ENCODE data around the gene NPHP1. TPM values are rescaled to one million over a fixed set of nuclear protein-coding genes. Genes with fewer than 3 reads are reported as not detected.
"Not testable (repeated sequence)": the region's sequence is repeated elsewhere in the genome, so short reads cannot be mapped to it uniquely, and the experiment has no call there.

NPHP1 gene
- polyA plus RNA-seq, 6 donors from 2014 or later, result 0.59 to 2.1 (median 1.2) TPM; not detected in 1

DNA sequence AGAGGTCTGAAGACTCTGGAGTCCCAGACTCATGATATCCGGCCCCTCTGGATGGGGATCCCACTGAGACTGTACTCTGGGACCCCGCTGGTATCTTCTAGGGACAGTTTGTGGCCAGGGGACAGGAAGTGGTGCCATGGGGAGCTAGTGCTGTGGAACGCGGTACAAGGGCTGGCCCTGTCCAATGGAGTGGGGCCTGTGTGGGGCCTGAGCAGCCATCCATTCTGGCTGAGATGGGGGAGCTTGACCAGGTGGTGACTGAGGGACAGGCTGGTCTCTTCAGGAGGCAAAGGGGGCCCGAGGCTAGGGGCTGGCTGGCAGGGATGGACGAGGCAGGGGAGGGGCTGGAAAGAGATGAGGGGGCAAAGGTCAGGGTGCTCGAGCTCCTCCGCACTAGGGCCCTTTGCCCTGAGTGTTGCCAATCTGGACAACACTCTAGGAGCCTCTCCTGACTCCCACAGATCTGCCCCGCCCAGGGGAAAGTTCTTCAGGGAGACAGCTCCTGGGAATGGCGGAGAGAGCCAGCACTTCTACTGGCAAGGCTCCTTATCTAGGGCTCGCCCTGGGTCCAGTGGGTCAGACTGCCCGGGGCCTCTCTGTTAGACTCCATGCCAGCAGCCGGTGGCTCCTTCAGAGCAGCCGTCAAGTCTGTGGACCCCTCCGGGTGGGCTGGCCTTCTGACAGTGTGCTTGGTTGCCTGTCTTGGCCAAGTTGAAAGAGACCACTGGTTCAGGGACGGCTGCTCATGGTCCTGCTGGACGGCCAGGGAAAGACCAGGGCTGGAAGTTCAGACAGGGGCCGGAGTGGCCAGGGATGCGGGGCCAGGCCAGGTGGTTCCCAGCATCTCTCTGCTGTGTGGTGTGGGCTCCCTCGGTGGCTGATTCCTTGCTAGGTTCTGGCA is 101.5 kb downstream of the NPHP1 start:
- Mint-ChIP-seq H3K27me3 (peaks cover 36 to 57% (median 54%) of the 10 kb centered on the region in 3 donors), H3K4me1 (no peaks in the 10 kb centered on the region), H3K36me3 (peaks cover 0 to 6% of the 10 kb centered on the region in 2 donors), H3K4me3 (no peak overlapping the region), H3K27ac (no peak overlapping the region), H3K9me3 (peaks cover 0 to 12% (median 5%) of the 10 kb centered on the region in 7 donors)
- ATAC-seq (ENCODE audit: low read depth in 2 of 2) (no peak), DNase-seq (no peak)

DNA sequence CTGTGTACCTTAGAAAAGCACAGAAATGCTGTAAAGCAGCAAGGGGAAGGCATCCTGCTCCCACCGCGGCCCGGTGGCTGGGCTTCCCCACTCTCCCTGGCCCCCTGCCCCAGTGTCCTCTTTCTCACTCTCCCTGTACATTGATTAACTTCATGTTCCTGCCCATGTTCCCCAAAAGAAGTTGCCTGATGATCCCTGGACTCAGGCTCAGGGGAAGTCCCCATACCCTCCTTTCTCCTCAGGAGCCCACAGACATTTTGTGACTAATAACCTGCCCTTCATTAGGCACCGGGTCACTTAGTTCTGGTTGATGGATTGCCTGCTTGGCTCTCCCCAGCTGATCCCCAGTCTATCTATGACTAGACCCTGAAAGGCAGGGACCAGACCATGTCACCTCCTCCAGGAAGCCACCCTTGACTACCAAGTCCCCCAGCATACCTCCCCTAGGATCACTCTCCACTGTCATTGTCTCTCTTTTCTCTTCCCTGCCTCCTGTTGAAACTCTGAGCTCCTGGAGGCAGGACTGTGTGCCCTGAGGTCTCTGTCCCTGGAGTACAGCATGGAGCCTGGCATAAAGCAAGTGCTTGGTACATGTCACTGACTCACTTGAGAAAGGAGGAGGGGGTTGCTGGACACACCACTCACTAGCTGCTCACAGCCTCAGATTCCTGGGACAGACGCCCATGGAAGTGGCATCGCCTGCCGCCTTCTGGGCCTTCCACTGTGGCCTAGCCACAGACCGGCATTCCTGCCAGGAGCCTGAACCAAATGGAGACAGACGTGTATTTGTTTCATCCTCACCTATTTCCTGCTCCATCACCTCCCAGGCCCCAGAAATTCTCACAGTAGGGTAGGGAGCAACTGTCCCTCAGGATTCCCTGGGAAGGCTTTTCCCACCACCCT is 102.7 kb downstream of the NPHP1 start:
- peaks cover 25 to 46% (median 45%) of the 10 kb centered on the region in 3 donors for H3K27me3 Mint-ChIP-seq
- H3K4me3 Mint-ChIP-seq, result no peak overlapping the region
- H3K27ac Mint-ChIP-seq, result peak overlapping the region in 2 of 6 donors; percentile 24 to 28
- ATAC-seq (ENCODE audit: low read depth in 2 of 2) (no peak), DNase-seq (no peak)
- no peaks in the 10 kb centered on the region for H3K4me1 Mint-ChIP-seq
- peaks cover 0 to 8% (median 5%) of the 10 kb centered on the region in 7 donors for H3K9me3 Mint-ChIP-seq
- H3K36me3 Mint-ChIP-seq, result no peaks in the 10 kb centered on the region

DNA sequence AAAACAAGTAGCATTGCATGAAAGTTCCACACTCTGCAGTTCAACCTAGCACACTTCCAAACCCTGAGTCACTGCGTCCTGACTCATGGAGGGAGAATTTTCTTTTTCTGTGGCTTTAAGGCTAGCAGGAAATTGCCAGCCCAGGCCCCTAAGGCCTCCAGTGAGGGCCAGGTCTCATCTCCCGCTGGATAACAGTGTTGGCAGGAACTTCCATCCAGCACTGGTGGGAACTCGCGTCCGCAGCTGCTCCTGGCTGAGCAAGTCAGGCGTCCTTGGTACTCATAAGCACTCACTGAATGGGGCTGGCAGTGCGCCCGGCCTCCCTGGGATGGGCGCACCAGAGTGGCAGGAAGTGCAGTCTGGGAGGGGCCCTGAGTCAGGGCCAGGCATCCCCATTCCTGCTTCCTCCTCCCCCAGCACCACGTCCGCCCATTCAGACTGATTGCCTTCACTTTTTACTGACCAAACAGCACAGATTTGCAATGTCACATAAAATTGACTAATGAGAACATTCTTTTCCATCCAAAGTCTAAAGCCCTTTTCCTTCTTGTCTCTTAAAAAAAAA is 103.5 kb downstream of the NPHP1 start:
- H3K27ac Mint-ChIP-seq, result no peak overlapping the region
- H3K4me3 Mint-ChIP-seq, result peak overlapping the region in 1 of 8 donors; percentile 13
- peaks cover 0 to 6% (median 2%) of the 10 kb centered on the region in 7 donors for H3K9me3 Mint-ChIP-seq
- ATAC-seq (ENCODE audit: low read depth in 2 of 2) (no peak), DNase-seq (no peak)
- peaks cover 21 to 41% (median 41%) of the 10 kb centered on the region in 3 donors for H3K27me3 Mint-ChIP-seq
- no peaks in the 10 kb centered on the region for H3K36me3 Mint-ChIP-seq
- H3K4me1 Mint-ChIP-seq, result no peaks in the 10 kb centered on the region

DNA sequence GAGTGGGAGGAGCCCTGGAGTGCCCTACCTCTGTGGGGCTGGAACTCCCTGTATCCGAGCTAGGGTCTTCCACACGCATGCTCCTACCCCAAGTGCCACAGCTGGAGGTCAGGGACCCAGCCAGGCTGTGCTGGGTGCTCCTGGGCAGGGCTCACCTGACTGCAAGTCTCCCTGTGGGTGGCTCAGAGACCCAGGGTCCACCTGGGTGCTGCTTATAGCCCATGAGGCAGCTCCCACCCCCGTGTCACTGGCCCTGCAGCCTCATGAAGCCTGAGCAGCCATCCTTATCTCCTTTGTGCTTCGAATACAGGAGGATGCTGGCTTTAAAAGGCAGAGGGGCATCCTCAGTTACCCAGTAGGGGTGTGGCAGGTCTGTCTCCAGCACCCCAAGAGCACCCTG is 103.9 kb downstream of the NPHP1 start:
- not testable (repeated sequence) for H3K9me3 Mint-ChIP-seq; H3K36me3 Mint-ChIP-seq; H3K4me3 Mint-ChIP-seq; ATAC-seq (ENCODE audit: low read depth in 2 of 2); H3K27ac Mint-ChIP-seq; DNase-seq; H3K4me1 Mint-ChIP-seq
- H3K27me3 Mint-ChIP-seq, result peaks cover 18 to 42% (median 36%) of the 10 kb centered on the region in 3 donors

DNA sequence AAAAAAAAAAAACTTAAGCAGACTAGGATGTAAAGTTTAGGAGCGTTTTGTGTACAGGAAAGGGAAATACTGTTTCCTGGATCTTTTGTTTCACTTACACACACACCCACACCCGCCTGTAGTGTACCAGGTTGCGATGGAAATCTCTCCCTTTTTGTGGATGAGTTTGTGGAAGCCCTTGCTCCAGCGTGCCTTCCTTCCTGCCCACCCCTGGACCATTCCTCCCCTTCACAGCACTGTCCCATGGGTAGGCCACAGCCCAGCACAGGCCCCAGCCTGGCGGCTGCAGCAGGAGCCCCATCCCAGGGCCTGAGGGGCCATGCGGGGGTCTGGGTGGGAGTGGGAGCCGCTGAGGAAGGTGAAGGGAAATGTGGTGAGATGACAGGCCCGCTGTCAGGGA is 104.3 kb downstream of the NPHP1 start:
- Mint-ChIP-seq H3K9me3 (peaks cover 0 to 6% (median 2%) of the 10 kb centered on the region in 7 donors), H3K27me3 (peaks cover 15 to 41% (median 35%) of the 10 kb centered on the region in 3 donors), H3K4me3 (no peak overlapping the region), H3K27ac (no peak overlapping the region), H3K4me1 (no peaks in the 10 kb centered on the region), H3K36me3 (no peaks in the 10 kb centered on the region)
- DNase-seq (no peak), ATAC-seq (ENCODE audit: low read depth in 2 of 2) (no peak)

DNA sequence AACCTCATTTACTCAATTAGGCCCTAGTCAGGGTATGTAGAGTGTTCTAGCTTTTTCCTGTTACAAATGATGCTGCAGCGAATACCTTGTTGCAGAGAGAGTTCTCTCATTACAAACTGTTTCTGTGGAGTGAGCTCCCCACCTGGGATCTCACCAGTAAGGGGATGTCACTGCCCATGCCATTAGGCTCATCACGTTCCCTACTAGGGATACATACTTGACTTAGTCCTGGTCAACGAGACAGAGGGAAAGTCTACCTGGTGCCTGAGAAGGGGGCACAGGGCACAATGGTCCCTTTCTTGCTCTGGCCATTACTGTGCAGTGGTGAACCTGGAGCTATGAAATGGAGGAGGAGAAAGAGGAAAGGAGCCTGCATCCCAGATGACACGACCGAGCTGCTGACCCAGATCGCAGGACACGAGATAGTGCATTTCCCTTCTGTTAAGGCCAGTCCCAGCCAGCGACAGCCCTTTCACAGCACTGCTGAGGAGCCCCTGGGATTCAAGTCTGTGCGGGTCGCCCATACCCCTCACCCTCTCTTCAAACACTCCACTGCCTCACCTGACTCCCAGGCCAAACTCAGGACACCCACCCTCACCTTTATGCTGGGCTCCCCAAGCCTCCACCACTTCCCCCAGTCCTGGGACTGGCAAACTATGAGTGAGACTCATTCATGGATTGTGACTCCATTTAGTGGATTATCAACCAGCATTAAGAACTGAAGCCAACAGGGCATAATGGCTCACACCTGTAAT is 105.2 kb downstream of the NPHP1 start:
- H3K27ac Mint-ChIP-seq, result no peak overlapping the region
- ATAC-seq (ENCODE audit: low read depth in 2 of 2) (no peak), DNase-seq (no peak)
- peaks cover 0 to 6% (median 2%) of the 10 kb centered on the region in 7 donors for H3K9me3 Mint-ChIP-seq
- no peaks in the 10 kb centered on the region for H3K36me3 Mint-ChIP-seq
- peak overlapping the region in 1 of 8 donors; percentile 68 for H3K4me3 Mint-ChIP-seq
- peaks cover 7 to 33% (median 27%) of the 10 kb centered on the region in 3 donors for H3K27me3 Mint-ChIP-seq
- no peaks in the 10 kb centered on the region for H3K4me1 Mint-ChIP-seq

DNA sequence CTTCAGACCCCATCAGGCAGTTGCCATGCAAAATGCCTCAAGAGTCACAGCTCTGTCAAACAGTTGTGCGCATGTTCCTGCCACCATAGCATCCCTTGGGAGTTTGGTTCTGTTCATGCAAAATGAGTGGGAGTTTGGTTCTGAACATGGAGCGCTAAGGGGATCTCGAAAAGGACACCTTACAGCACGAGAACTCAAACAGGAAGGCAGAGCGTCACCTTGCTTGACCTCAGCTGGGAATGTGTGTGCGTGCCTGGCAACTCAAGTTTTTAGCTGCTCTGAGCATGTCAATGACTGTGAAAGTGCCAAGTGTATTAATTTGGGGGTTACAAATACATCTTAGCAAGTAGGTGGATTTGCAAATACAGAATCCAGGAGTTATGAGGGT is 105.8 kb downstream of the NPHP1 start:
- Mint-ChIP-seq H3K27ac (no peak overlapping the region), H3K4me1 (no peaks in the 10 kb centered on the region), H3K9me3 (peaks cover 0 to 6% (median 2%) of the 10 kb centered on the region in 7 donors), H3K27me3 (peaks cover 1 to 27% (median 24%) of the 10 kb centered on the region in 3 donors), H3K36me3 (no peaks in the 10 kb centered on the region), H3K4me3 (no peak overlapping the region)
- ATAC-seq (ENCODE audit: low read depth in 2 of 2) (no peak), DNase-seq (no peak)

DNA sequence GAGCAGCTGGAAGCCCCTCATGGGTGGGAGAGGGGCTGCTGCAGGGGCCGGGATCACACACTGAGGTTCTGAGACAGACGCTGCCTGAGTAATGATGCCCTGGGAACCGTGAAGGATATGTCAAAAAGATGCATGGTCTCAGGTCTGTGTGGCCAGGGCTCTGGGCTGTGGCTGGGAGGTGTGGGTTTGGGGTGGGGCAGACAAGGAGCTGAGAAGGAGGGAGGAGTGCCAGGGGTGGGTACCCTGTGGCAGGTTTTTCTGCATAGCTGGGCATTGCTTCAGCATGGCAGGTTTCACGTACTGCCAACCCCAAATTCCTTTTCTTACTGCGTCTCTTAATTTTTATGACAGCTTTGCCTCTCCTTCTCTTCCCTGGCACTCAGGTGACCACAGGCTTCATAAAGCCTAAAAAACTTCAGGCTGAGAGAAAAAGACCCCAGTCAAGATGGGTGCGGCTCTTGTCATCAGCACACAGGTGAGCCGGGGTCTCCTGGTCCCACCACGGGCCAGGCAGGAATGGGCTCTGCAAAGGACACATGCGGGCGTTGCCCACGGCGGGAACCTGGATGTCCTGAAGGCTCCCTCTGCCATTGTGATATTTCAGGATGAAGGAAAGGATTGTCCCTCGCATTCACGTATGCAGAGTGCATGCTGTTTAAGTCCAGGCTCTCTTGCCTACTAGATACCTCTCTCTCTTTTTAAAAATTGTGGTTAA is 107.2 kb downstream of the NPHP1 start:
- Mint-ChIP-seq H3K4me1 (no peaks in the 10 kb centered on the region), H3K4me3 (no peak overlapping the region), H3K9me3 (peaks cover 0 to 6% (median 0%) of the 10 kb centered on the region in 7 donors), H3K27me3 (peaks cover 0 to 18% (median 17%) of the 10 kb centered on the region in 3 donors), H3K27ac (no peak overlapping the region), H3K36me3 (no peaks in the 10 kb centered on the region)
- DNase-seq (no peak), ATAC-seq (ENCODE audit: low read depth in 2 of 2) (no peak)

DNA sequence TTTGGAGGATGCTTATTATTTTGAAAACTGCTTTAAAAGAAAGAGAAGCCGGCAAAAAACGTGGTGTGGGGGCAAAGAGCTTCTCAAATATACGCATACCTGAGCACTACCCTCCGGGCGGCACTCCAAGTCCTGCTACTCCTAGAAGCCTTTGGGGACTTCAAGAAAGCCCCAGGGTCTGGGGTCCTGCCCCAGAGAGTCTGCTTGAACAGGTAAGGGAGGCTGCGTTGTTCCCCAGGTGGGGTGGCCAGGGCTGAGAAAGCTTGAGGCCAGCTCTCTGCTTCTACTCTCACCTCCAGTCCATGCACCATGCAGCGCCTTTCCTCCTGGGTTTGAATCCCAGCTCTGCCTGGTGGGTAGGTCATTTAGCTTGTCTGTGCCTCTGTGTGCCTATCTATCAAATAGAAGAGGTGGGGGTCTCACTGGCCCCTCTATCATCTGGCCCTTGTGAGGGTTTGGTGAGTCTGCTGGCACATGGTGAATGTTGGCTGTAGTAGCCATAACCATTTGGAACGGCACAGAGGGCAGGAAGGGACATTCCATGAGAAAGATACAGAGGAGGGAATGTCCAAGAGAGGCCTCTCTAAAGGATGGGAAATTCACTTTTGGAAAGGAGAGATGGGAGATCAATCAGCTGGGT is 108.7 kb downstream of the NPHP1 start:
- Mint-ChIP-seq H3K27me3 (peaks cover 0 to 9% (median 7%) of the 10 kb centered on the region in 3 donors), H3K4me3 (no peak overlapping the region), H3K27ac (no peak overlapping the region), H3K9me3 (peaks cover 0 to 6% (median 0%) of the 10 kb centered on the region in 7 donors), H3K4me1 (no peaks in the 10 kb centered on the region), H3K36me3 (no peaks in the 10 kb centered on the region)
- ATAC-seq (ENCODE audit: low read depth in 2 of 2) (no peak), DNase-seq (no peak)

DNA sequence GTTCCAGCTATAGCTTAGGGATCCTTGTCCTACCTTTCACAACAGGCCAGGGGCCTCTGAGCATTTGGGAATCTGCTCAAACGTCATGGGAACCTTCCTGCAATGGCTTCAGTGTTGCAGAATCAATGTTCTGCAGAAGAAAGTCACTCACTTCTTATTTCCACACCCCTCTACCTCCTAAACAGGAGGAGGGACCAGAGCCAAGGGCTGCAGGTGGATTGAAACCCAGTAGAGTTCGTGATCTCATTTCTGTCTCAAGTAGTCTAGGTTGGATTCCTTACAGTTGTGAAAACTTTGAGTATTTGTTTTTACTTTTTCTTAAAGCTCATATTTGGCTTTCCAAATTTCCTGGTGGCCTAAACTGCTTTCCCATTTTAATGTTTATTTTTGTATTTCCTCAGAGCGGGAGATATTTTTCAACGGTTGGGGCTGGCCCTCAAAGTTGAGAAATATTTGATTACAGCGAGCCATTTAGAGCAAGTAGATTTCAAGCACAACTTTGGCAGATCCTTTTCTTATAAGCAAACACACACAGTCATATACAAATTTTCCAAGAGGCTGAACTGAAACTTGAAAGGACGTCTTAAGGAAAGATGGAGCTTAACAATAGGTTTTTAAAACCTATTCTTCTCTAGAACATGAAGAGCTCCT is 109.8 kb downstream of the NPHP1 start:
- not testable (repeated sequence) for H3K36me3 Mint-ChIP-seq; H3K27me3 Mint-ChIP-seq; H3K9me3 Mint-ChIP-seq; ATAC-seq (ENCODE audit: low read depth in 2 of 2); DNase-seq; H3K4me3 Mint-ChIP-seq; H3K4me1 Mint-ChIP-seq; H3K27ac Mint-ChIP-seq

DNA sequence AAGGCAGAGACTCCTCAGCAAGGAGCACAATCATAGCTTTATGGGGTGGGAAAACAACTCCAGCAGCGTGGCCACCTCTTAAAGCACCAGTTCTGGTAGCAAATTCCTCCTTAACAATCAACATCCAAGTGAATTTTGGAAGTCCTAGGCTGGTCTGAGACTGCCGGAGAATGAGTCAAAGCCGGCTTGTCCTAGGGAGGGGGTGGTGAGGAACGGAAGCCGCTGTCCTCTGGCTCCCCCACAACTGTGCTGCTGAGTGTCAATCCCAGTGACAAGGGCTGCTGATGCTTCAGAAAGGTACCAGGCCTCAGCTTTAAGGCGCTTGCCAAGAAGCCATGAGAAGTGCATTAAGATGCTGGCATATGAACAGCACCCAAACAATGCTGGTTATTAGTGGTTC is 110.9 kb downstream of the NPHP1 start:
- H3K4me1 Mint-ChIP-seq; H3K4me3 Mint-ChIP-seq; ATAC-seq (ENCODE audit: low read depth in 2 of 2); DNase-seq; H3K9me3 Mint-ChIP-seq; H3K27ac Mint-ChIP-seq; H3K27me3 Mint-ChIP-seq; H3K36me3 Mint-ChIP-seq: not testable (repeated sequence)

Data from naive B cell (primary cell).